Suprapubic skin (tissue), 4 donors: Measurements from ENCODE around the gene SPC24. TPM values are rescaled to one million over a fixed set of nuclear protein-coding genes. Genes with fewer than 3 reads are reported as not detected.

Experiments
- DNase-seq, 2 donors: peaks; one replicate each; pipeline ENCODE4 v3.0.0-alpha.2; 2019; ENCODE audit warnings: low spot score in 2 of 2
- H3K27ac ChIP-seq: fragments of 200-600 bp; sonication (generic); one replicate; pipeline ENCODE4 v1.5.1; 2019
- H3K27me3 ChIP-seq: fragments of 200-600 bp; sonication (generic); one replicate; pipeline ENCODE4 v1.5.1; 2019
- H3K36me3 ChIP-seq: fragments of 200-600 bp; sonication (generic); one replicate; pipeline ENCODE4 v1.5.1; 2019
- H3K4me1 ChIP-seq: fragments of 200-600 bp; sonication (generic); one replicate; pipeline ENCODE4 v1.5.1; 2019
- H3K4me3 ChIP-seq: fragments of 200-600 bp; sonication (generic); one replicate; pipeline ENCODE4 v1.5.1; 2019; ENCODE audit warnings: mild to moderate bottlenecking
- H3K9me3 ChIP-seq: fragments of 200-600 bp; sonication (generic); one replicate; pipeline ENCODE4 v1.5.1; 2019
- CTCF ChIP-seq, 2 donors: fragments of 200-600 bp in 1 of 2; fragments of 450-650 bp in 1 of 2; sonication (generic) in 1 of 2; IDR thresholded peaks; one replicate each; pipeline ENCODE4 v1.5.1; 2016 to 2019; ENCODE audit warnings: antibody characterized with exemption in 2 of 2, mild to moderate bottlenecking in 1 of 2, moderate library complexity in 1 of 2
- EP300 ChIP-seq: sonication (generic); formaldehyde crosslinking; IDR thresholded peaks from one replicate; pipeline ENCODE4 v1.6.1; 2017; ENCODE audit warnings: antibody characterized with exemption
- POLR2A ChIP-seq, 2 donors: fragments of 450-650 bp; IDR thresholded peaks; one replicate each; pipeline ENCODE4 v1.6.1; 2017; ENCODE audit warnings: antibody characterized with exemption in 2 of 2, mild to moderate bottlenecking in 2 of 2, moderate library complexity in 2 of 2
- POLR2AphosphoS5 ChIP-seq, 3 donors: sonication (generic); formaldehyde crosslinking; IDR thresholded peaks; one replicate each; pipeline ENCODE4 v1.6.1; 2017; ENCODE audit warnings: antibody characterized with exemption in 3 of 3
- WGBS: methylation state at CpG from one replicate; pipeline ENCODE4 v1.1.5; 2018; 5-methylcytosine and 5-hydroxymethylcytosine counted together
- total RNA-seq, 4 donors: library from RNA; depleted of rRNA; stranded (reverse); fragments of >200 nt; gene quantifications; one replicate each; pipeline ENCODE4 v1.1.0, GENCODE V29; 2016

Gene SPC24
- total RNA-seq, 4 donors from 2014 or later, result 1.8 to 4.0 (median 3.7) TPM

- Histone ChIP-seq H3K27ac (no peak overlapping the region), H3K9me3 (no peaks in the 10 kb centered on the region), H3K36me3 (peaks cover 92% of the 10 kb centered on the region), H3K4me3 (no peak overlapping the region), H3K27me3 (no peaks in the 10 kb centered on the region), H3K4me1 (no peaks in the 10 kb centered on the region)
- DNase-seq, result no peak
- TF ChIP-seq POLR2AphosphoS5 (IDR thresholded peaks at IDR 0.05) (no peak), POLR2A (IDR thresholded peaks at IDR 0.05) (no peak), EP300 (no peak), CTCF (IDR thresholded peaks at IDR 0.05) (no peak)
- 89% methylated on average over 5 of the region's 5 CpGs for WGBS
These were observed 40.5 kb downstream of the SPC24 start for GRCh38 chr19:11115042-11115441.

GRCh38 chr19:11113140-11113708 is 42.4 kb downstream of the SPC24 start:
- Histone ChIP-seq H3K27me3 (no peaks in the 10 kb centered on the region), H3K4me3 (no peak overlapping the region), H3K36me3 (peaks cover 97% of the 10 kb centered on the region), H3K27ac (no peak overlapping the region), H3K4me1 (no peaks in the 10 kb centered on the region), H3K9me3 (no peaks in the 10 kb centered on the region)
- WGBS, result 96% methylated on average over 18 of the region's 27 CpGs
- TF ChIP-seq CTCF (IDR thresholded peaks at IDR 0.05), result no peak
- TF ChIP-seq POLR2A (IDR thresholded peaks at IDR 0.05), result no peak
- no peak for TF ChIP-seq POLR2AphosphoS5 (IDR thresholded peaks at IDR 0.05)
- TF ChIP-seq EP300, result no peak
- no peak for DNase-seq

GRCh38 chr19:11111771-11112144 is 43.8 kb downstream of the SPC24 start:
- H3K36me3 ChIP-seq, result peaks cover 95% of the 10 kb centered on the region
- H3K9me3 ChIP-seq, result no peaks in the 10 kb centered on the region
- DNase-seq, result no peak
- no peak overlapping the region for H3K4me3 ChIP-seq
- no peaks in the 10 kb centered on the region for H3K4me1 ChIP-seq
- no peak overlapping the region for H3K27ac ChIP-seq
- TF ChIP-seq POLR2AphosphoS5 (IDR thresholded peaks at IDR 0.05) (no peak), EP300 (no peak), CTCF (IDR thresholded peaks at IDR 0.05) (no peak), POLR2A (IDR thresholded peaks at IDR 0.05) (no peak)
- 82% methylated on average over 8 of the region's 8 CpGs for WGBS
- no peaks in the 10 kb centered on the region for H3K27me3 ChIP-seq

- peaks cover 95% of the 10 kb centered on the region for H3K36me3 ChIP-seq
- no peak for DNase-seq
- no peaks in the 10 kb centered on the region for H3K9me3 ChIP-seq
- no peak for TF ChIP-seq POLR2AphosphoS5 (IDR thresholded peaks at IDR 0.05)
- TF ChIP-seq POLR2A (IDR thresholded peaks at IDR 0.05), result no peak
- TF ChIP-seq EP300, result no peak
- TF ChIP-seq CTCF (IDR thresholded peaks at IDR 0.05), result no peak
- H3K4me1 ChIP-seq, result no peaks in the 10 kb centered on the region
- no peak overlapping the region for H3K27ac ChIP-seq
- 82% methylated on average over 13 of the region's 15 CpGs for WGBS
- no peak overlapping the region for H3K4me3 ChIP-seq
- no peaks in the 10 kb centered on the region for H3K27me3 ChIP-seq
These were observed 44.3 kb downstream of the SPC24 start for GRCh38 chr19:11111117-11111770.

DNA sequence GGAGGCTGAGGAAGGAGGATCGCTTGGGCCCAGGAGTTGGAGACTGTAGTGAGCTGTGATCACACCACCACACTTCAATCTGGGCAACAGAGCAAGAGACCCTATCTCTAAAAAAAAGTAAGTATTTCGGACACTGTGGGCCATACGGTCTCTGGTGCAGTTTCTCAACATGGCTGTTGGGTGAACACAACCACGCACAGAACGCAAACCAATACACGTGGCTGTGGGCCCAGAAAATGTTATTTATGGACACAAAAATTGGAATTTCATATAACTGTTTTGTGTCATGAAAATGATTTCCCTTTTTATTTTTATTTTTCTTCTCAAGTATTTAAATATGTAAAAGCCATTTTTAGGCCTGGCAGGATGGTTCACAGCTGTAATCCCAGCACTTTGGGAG is 46.8 kb downstream of the SPC24 start:
- TF ChIP-seq CTCF (IDR thresholded peaks at IDR 0.05) (no peak), EP300 (no peak), POLR2A (IDR thresholded peaks at IDR 0.05) (no peak), POLR2AphosphoS5 (IDR thresholded peaks at IDR 0.05) (no peak)
- DNase-seq, result no peak
- 94% methylated on average over 6 of the region's 6 CpGs for WGBS

More for the DNA sequence above, 46.8 kb downstream of the SPC24 start:
- H3K27ac ChIP-seq, result no peak overlapping the region
- H3K9me3 ChIP-seq, result no peaks in the 10 kb centered on the region
- H3K4me1 ChIP-seq, result no peaks in the 10 kb centered on the region
- H3K4me3 ChIP-seq, result no peak overlapping the region
- peaks cover 95% of the 10 kb centered on the region for H3K36me3 ChIP-seq
- no peaks in the 10 kb centered on the region for H3K27me3 ChIP-seq
